Ectodermal cell (in vitro differentiated cells): Measurements from ENCODE around the gene UTY.
"Not testable (repeated sequence)": the region's sequence is repeated elsewhere in the genome, so short reads cannot be mapped to it uniquely, and the experiment has no call there.

Experiments
- H3K27ac ChIP-seq: 2 replicates; pipeline ENCODE4 v1.7.0; 2013; ENCODE audit warnings: mild to moderate bottlenecking, low read depth, low read length; ENCODE audit not compliant: insufficient read depth, poor library complexity, severe bottlenecking
- H3K27me3 ChIP-seq: 2 replicates; pipeline ENCODE4 v1.7.0; 2013; ENCODE audit warnings: mild to moderate bottlenecking, low read length; ENCODE audit not compliant: insufficient read depth, control insufficient read depth, poor library complexity, severe bottlenecking
- H3K36me3 ChIP-seq: one replicate; pipeline ENCODE4 v1.7.0; 2013; ENCODE audit warnings: low read length; ENCODE audit not compliant: control insufficient read depth, insufficient read depth
- H3K4me1 ChIP-seq: one replicate; pipeline ENCODE4 v1.7.0; 2013; ENCODE audit warnings: low read length; ENCODE audit not compliant: control insufficient read depth, insufficient read depth
- H3K4me3 ChIP-seq: 2 replicates; pipeline ENCODE4 v1.7.0; 2013; ENCODE audit warnings: low read depth, low read length, control low read depth; ENCODE audit not compliant: insufficient read depth
- H3K9me3 ChIP-seq: 2 replicates; pipeline ENCODE4 v1.7.0; 2013; ENCODE audit warnings: mild to moderate bottlenecking, low read length, moderate library complexity; ENCODE audit not compliant: control insufficient read depth
- WGBS, 2 experiments: methylation state at CpG; one replicate each; pipeline ENCODE4 v1.1.7; 2013; ENCODE audit warnings: missing lambda C conversion rate in 2 of 2; 5-methylcytosine and 5-hydroxymethylcytosine counted together

UTY gene

GRCh38 chrY:13271706-13272105 is 208.1 kb downstream of the UTY start:
- Histone ChIP-seq H3K9me3 (no peaks in the 10 kb centered on the region), H3K27me3 (no peaks in the 10 kb centered on the region), H3K27ac (no peak overlapping the region), H3K4me1 (no peaks in the 10 kb centered on the region), H3K36me3 (peaks cover 12% of the 10 kb centered on the region), H3K4me3 (no peak overlapping the region)

GRCh38 chrY:13253941-13254440 is 225.8 kb downstream of the UTY start:
- H3K27ac ChIP-seq, H3K9me3 ChIP-seq, H3K4me3 ChIP-seq, H3K27me3 ChIP-seq, H3K4me1 ChIP-seq, H3K36me3 ChIP-seq: not testable (repeated sequence)
- WGBS, 2 experiments, result 92 to 96% methylated on average over 4 of the region's 4 CpGs

- Histone ChIP-seq H3K4me1 (no peaks in the 10 kb centered on the region), H3K9me3 (no peaks in the 10 kb centered on the region), H3K4me3 (no peak overlapping the region), H3K27me3 (no peaks in the 10 kb centered on the region), H3K27ac (no peak overlapping the region), H3K36me3 (no peaks in the 10 kb centered on the region)
These were observed 229.4 kb downstream of the UTY start for GRCh38 chrY:13250421-13250820.

- Histone ChIP-seq H3K9me3 (no peaks in the 10 kb centered on the region), H3K27me3 (no peaks in the 10 kb centered on the region), H3K27ac (no peak overlapping the region), H3K4me1 (no peaks in the 10 kb centered on the region), H3K36me3 (no peaks in the 10 kb centered on the region), H3K4me3 (no peak overlapping the region)
- WGBS, 2 experiments, result 93 to 100% methylated on average over 5 of the region's 5 CpGs
These were observed 236.1 kb downstream of the UTY start for GRCh38 chrY:13243716-13244115.

GRCh38 chrY:13233901-13234300 is 245.9 kb downstream of the UTY start:
- Histone ChIP-seq H3K9me3 (no peaks in the 10 kb centered on the region), H3K4me3 (no peak overlapping the region), H3K27ac (no peak overlapping the region), H3K27me3 (no peaks in the 10 kb centered on the region), H3K36me3 (peaks cover 13% of the 10 kb centered on the region), H3K4me1 (no peaks in the 10 kb centered on the region)
- 98 to 99% methylated on average over 3 of the region's 3 CpGs for WGBS, 2 experiments

GRCh38 chrY:13233118-13233517 is 246.7 kb downstream of the UTY start:
- Histone ChIP-seq H3K27ac (no peak overlapping the region), H3K4me3 (no peak overlapping the region), H3K4me1 (no peaks in the 10 kb centered on the region), H3K9me3 (no peaks in the 10 kb centered on the region), H3K27me3 (no peaks in the 10 kb centered on the region), H3K36me3 (peaks cover 13% of the 10 kb centered on the region)
- WGBS, 2 experiments, result 100% methylated on average over 1 of the region's 1 CpG

GRCh38 chrY:13227354-13227953 is 252.4 kb downstream of the UTY start:
- WGBS, 2 experiments, result 96 to 97% methylated on average over 2 of the region's 2 CpGs
- H3K4me3 ChIP-seq, result no peak overlapping the region
- no peaks in the 10 kb centered on the region for H3K36me3 ChIP-seq
- no peak overlapping the region for H3K27ac ChIP-seq
- no peaks in the 10 kb centered on the region for H3K27me3 ChIP-seq
- H3K4me1 ChIP-seq, result no peaks in the 10 kb centered on the region
- H3K9me3 ChIP-seq, result no peaks in the 10 kb centered on the region

- H3K36me3 ChIP-seq, result no peaks in the 10 kb centered on the region
- no peaks in the 10 kb centered on the region for H3K4me1 ChIP-seq
- no peak overlapping the region for H3K27ac ChIP-seq
- H3K9me3 ChIP-seq, result no peaks in the 10 kb centered on the region
- 86 to 88% methylated on average over 5 of the region's 5 CpGs for WGBS, 2 experiments
- no peaks in the 10 kb centered on the region for H3K27me3 ChIP-seq
- H3K4me3 ChIP-seq, result no peak overlapping the region
These were observed 268.7 kb downstream of the UTY start for GRCh38 chrY:13210961-13211646.

GRCh38 chrY:13205214-13205613 is 274.6 kb downstream of the UTY start:
- H3K27me3 ChIP-seq, result no peaks in the 10 kb centered on the region
- H3K4me3 ChIP-seq, result no peak overlapping the region
- no peaks in the 10 kb centered on the region for H3K4me1 ChIP-seq
- no peaks in the 10 kb centered on the region for H3K36me3 ChIP-seq
- no peaks in the 10 kb centered on the region for H3K9me3 ChIP-seq
- no peak overlapping the region for H3K27ac ChIP-seq
- 53 to 65% methylated on average over 1 of the region's 1 CpG for WGBS, 2 experiments
